ENCODE results near the gene STK11. TPM values are rescaled to one million over a fixed set of nuclear protein-coding genes. Genes with fewer than 3 reads are reported as not detected.

STK11 gene, protein sequence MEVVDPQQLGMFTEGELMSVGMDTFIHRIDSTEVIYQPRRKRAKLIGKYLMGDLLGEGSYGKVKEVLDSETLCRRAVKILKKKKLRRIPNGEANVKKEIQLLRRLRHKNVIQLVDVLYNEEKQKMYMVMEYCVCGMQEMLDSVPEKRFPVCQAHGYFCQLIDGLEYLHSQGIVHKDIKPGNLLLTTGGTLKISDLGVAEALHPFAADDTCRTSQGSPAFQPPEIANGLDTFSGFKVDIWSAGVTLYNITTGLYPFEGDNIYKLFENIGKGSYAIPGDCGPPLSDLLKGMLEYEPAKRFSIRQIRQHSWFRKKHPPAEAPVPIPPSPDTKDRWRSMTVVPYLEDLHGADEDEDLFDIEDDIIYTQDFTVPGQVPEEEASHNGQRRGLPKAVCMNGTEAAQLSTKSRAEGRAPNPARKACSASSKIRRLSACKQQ
- 87.0 and 87.3 TPM in 2 replicates for total RNA-seq

DNA sequence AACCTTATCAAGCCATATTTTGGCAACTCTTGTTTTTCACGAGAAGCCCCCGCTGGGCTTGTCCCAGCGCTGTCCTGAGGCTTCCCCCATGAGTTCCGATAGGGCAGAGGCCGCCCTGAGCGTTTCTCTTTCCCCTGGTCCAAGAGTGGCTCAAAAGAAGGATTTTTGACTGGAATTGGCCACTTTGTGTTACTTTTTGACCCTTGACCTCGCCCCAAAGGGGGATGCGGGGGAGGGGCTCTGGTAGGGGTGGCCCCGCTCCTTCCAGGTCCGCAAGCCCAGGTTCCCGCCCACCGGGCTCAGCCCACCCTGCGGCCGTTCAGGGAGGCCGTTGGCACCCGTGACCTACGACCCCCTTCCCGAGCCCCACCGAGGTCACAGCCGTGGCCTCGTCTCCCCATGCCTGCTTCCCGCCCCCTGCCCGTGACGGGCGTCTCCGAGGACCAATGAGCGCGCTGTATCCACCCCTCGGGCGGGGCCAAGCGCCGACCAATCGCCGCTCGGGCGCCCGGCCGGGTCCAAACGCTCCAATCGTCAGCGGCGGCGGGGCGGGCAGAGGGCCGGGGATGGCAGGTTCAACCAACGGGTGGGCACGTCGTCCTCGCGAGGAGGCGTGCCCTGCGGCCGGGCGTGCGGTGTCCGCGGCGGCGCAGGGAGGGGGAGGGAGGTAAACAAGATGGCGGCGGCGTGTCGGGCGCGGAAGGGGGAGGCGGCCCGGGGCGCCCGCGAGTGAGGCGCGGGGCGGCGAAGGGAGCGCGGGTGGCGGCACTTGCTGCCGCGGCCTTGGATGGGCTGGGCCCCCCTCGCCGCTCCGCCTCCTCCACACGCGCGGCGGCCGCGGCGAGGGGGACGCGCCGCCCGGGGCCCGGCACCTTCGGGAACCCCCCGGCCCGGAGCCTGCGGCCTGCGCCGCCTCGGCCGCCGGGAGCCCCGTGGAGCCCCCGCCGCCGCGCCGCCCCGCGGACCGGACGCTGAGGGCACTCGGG is at the start of gene STK11:
Gene STK11, plus strand, starts transcription at position 665 of the 986 bp plus-strand sequence. CDS start 1,136 bp downstream, outside the sequence.

DNA sequence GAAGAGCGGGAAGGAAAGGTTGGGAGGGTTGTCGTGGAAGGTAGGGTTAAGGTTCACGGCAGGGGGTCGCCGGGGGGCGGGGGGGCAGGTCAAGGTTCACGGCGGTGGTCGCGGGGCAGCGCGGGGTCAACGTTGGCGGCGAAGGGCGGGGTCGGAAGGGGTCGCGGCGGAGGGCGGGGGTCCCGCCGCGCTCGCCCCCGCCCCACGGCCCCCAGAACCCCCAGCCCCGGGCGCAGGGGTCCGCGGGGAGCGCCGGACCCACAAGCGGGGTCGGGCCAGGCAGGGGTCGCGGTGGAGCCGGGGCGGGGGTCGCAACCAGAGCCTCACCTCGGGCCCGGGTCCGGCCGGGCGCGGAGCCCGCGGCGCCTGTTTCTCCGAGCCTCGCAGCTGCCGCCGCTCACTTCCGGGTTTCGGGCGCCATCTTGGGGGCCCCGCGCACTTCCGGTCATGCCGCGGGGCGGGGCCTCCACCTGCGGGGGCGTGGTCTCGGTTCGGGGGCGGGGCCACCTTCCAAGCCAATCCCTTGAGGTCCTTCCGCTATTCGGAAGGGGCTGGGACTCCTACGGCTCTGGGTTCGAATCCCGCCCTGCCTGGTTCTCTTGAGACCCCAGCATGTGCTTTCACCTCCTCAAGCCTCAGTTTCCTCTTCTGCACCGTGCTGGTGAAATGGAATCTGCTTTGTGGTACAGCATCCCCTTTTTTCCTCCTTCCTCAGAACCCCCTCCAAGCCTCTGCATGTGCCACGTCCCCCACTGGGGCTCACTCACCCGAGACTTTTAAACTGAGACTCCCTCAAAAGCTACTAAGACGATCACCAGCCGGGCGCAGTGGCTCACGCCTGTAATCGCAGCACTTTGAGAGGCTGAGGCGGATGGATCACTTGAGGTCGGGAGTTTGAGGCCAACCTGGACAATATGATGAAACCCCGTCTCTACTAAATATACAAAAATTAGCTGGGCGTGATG is 31.5 kb upstream of the STK11 start, which contains the start of gene SBNO2:
Gene SBNO2, minus strand, starts transcription at position 424 of the 965 bp plus-strand sequence. CDS start 19,992 bp downstream, outside the sequence.

DNA sequence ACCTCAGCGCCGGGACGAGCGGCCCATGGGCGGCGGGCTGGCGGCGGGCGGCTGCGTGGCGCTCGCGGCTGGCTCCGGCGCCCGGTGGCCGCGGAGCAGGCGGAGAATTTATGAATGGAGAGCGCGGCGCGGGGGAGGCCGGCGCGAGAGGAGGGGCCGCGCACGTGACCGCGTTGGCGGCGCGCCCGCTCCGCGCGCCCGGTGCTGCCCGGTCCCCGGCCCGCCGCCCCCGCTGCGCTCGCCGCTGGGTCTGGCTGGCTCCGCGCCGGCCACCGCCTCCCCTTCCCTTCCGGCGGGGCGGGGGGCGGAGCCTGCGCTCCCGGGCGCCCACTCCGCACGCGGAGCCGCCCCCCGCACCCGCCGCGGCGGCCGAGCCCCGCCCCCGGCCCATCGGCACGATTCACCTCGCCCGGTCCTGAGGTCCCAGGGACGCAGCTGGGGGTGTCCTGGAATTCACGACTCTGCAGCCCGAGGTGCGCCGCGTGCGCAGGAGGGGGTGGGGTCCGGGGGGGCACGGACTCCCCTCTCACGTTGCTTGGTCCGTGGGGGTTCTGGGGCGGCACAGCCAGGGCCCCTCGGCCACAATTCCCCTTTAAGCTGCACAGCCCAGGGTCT is 32.3 kb downstream of the STK11 start, which contains the start of gene CBARP:
Gene CBARP, minus strand, starts transcription at position 252 of the 615 bp plus-strand sequence. CDS start 1,905 bp downstream, outside the sequence.

DNA sequence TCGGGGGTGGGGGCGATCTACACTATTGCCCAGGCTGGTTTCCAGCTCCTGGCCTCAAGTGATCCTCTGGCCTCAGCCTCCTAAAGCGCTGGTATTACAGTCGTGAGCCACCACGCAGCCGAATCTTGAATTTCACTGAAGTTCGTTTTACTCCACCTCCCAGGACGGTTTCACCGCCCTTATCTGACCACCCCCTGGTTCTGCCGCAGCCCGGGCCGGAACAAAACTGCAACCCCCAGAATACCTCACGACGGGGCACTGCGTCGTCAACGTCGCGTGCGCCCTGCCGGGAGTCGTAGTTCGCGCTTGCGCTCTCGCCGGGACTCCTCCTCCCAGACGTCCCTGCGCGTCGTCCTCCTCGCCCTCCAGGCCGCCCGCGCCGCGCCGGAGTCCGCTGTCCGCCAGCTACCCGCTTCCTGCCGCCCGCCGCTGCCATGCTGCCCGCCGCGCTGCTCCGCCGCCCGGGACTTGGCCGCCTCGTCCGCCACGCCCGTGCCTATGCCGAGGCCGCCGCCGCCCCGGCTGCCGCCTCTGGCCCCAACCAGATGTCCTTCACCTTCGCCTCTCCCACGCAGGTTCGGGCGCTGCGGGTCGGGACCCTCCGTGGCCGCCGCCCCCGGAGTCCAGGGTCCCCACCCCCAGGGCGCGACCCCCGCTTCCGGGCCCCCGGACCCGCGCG is 36.0 kb downstream of the STK11 start, which contains the start of gene ATP5F1D:
Gene ATP5F1D, plus strand, starts transcription at position 335 of the 679 bp plus-strand sequence. Its CDS starts 100 bp downstream, at position 435.

DNA sequence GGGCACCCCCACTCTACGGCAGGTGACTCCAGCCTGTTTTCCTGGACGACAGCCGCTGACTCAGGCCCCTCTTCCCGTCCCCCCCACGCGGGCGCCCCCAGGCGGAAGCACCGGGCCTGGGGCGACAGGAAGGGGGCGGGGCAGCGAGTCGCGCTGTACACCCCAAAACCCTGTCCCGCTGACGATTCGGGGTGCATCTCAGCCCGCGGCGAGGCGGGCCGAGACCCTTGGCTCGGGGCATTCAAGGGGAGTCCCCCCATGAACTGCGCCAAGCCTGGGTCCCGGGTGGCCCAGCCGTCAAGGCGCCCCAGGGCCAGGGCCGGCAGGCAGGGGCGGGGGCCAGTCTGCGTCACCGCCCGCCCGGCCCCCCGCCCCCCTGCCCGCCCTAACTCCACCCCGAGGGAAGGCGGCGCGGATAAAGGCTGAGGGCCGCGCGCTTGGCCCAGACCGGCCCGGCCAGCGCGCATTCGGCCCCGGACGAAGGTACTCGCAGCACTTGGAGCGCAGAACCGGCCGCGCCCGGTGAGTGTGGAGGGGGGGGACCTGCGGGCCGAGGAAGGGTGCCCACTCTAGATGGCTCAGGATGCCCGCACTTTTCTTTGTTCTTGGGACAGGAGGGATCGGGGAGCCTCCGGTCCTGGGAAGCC is 42.7 kb downstream of the STK11 start, which contains the start of gene MIDN:
Gene MIDN, plus strand, starts transcription at position 445 of the 647 bp plus-strand sequence. CDS start 1,714 bp downstream, outside the sequence.

DNA sequence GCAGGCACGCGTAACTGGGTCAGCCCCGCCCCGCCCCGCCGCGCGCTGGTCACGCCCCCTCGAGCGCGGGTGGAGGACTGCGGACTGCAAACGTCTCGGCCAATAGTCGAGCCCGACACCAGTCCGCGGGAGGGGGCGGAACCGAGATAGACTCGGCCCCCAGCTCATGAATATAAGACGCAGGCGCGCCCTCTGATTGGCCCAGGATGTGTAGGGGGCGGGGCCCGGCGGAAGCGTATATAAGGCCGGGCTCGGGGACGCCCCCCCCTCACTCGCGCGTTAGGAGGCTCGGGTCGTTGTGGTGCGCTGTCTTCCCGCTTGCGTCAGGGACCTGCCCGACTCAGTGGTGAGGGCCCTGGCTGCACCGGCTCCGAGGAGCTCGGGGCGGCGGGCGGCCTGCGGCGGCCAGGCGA is 63.5 kb downstream of the STK11 start, which contains the start of gene CIRBP:
Gene CIRBP, plus strand, starts transcription at position 268 of the 413 bp plus-strand sequence. CDS start 1,602 bp downstream, outside the sequence.

DNA sequence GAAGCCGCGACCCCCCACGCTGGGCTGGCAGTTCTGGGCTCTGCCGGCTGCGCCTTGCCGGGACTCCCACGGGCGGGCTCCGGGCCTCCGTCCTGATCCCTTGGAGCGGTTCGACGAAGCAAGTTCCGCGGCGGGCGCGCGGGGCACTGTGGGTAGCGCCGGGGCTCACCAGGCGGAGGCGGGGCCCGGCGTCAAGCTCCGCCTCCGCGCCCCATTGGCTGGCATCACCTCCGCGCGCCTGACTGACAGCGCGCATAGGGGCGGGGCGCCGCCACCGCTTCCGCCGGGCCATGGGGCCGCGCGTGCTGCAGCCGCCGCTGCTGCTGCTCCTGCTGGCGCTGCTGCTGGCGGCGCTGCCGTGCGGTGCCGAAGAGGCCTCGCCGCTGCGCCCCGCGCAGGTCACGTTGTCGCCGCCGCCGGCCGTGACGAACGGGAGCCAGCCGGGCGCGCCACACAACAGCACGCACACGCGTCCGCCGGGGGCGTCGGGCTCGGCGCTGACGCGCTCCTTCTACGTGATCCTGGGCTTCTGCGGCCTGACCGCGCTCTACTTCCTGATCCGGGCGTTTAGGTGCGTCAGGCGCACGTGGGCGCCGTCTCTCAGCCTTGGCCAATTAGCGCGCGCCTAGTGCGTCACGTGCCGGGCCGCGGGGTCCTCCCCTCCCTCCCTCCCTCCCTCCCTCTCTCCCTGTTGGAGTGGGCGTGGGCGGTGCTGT is 69.8 kb downstream of the STK11 start, which contains the start of gene FAM174C:
Gene FAM174C, plus strand, starts transcription at position 271 of the 716 bp plus-strand sequence. Its CDS starts 20 bp downstream, at position 291.

Other genes with a start within 250 kb of the STK11 start
- gene WDR18, start 221.4 kb upstream of the STK11 start, total RNA-seq = 72.4 and 77.4 TPM in 2 replicates
- gene GRIN3B, start 205.4 kb upstream of the STK11 start, total RNA-seq = 0.50 and 0.97 TPM in 2 replicates
- gene TMEM259, start 184.7 kb upstream of the STK11 start, total RNA-seq = 37.9 and 71.6 TPM in 2 replicates
- not detected in 2 replicates for gene RNU6-2, start 184.3 kb upstream of the STK11 start, total RNA-seq
- gene CNN2, start 179.2 kb upstream of the STK11 start, total RNA-seq = 120 and 249 TPM in 2 replicates
- gene ABCA7, start 165.7 kb upstream of the STK11 start, total RNA-seq = 6.2 and 7.8 TPM in 2 replicates
- gene ARHGAP45, start 138.6 kb upstream of the STK11 start, total RNA-seq = 50.0 and 78.8 TPM in 2 replicates
- gene POLR2E, start 110.4 kb upstream of the STK11 start, total RNA-seq = 70.6 and 138 TPM in 2 replicates
- gene GPX4, start 101.8 kb upstream of the STK11 start, total RNA-seq = 397 and 445 TPM in 2 replicates
- 29.0 and 60.5 TPM in 2 replicates for gene SBNO2, start 31.5 kb upstream of the STK11 start, total RNA-seq
- gene CBARP, start 32.2 kb downstream of the STK11 start, total RNA-seq = 0.81 and 3.0 TPM in 2 replicates
- gene ATP5F1D, start 36.0 kb downstream of the STK11 start, total RNA-seq = 31.1 and 39.6 TPM in 2 replicates
- 9.9 and 15.6 TPM in 2 replicates for gene MIDN, start 42.8 kb downstream of the STK11 start, total RNA-seq
- gene CIRBP, start 63.6 kb downstream of the STK11 start, total RNA-seq = 65.4 and 95.7 TPM in 2 replicates
- gene FAM174C, start 69.8 kb downstream of the STK11 start, total RNA-seq = 13.4 and 18.3 TPM in 2 replicates
- gene EFNA2, start 80.1 kb downstream of the STK11 start, total RNA-seq = 0.19 TPM in 1 of 2 replicates, not detected in the other
- 60.6 and 68.3 TPM in 2 replicates for gene NDUFS7, start 178.1 kb downstream of the STK11 start, total RNA-seq
- gene GAMT, start 195.8 kb downstream of the STK11 start, total RNA-seq = 10.0 and 11.2 TPM in 2 replicates
- gene DAZAP1, start 201.8 kb downstream of the STK11 start, total RNA-seq = 61.4 and 81.4 TPM in 2 replicates
- gene RPS15, start 232.6 kb downstream of the STK11 start, total RNA-seq = 323 and 507 TPM in 2 replicates
- gene APC2, start 244.3 kb downstream of the STK11 start, total RNA-seq = under 0.01 and 0.06 TPM in 2 replicates